HG03442 (cell line): ENCODE data around the gene LRTM1.

ENCODE experiments used
- ATAC-seq: cut with Tn5 transposase; IDR thresholded peaks from one replicate; pipeline ENCODE4 v1.9.1; 2021; ENCODE audit warnings: mild to moderate bottlenecking, moderate library complexity; ENCODE audit not compliant: unreplicated experiment

Gene LRTM1

DNA sequence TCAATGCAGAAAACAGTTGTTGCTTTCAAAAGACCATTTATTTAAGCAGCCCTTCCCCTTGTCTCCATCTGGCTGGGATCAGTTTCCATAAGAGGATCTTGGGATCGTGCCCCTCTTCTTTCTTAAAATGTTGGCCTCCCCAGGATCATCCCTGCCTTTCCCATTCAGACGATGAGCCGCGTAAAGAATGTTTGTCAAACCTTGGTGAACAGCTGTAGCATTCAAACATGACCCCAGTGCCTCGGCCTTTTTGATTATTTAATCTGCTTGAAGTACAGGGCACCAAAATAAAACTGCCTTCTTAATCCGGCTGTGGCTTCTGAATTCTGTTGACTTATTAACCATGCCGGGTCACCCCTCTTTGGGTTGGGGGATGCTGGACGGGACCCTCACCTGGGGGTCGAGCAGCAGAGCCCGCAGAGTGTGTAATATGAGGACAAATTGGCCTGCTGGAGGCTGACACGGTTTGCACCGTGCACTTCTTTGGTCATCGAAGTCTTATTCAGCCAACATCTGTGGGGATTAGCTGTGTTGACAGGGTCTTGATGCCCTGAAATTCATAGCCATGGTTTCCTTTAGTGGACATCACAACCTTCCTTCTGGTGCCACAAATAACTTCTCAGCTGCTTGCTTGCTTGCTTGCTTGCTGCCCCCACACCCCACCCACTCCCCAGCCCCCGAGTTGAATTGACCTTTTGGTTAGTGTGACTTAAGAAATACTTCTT is at the start of gene LRTM1:
Gene LRTM1, minus strand, starts transcription at position 14 of the 725 bp plus-strand sequence. CDS start 148 bp downstream, outside the sequence.
- ATAC-seq, result no peak

DNA sequence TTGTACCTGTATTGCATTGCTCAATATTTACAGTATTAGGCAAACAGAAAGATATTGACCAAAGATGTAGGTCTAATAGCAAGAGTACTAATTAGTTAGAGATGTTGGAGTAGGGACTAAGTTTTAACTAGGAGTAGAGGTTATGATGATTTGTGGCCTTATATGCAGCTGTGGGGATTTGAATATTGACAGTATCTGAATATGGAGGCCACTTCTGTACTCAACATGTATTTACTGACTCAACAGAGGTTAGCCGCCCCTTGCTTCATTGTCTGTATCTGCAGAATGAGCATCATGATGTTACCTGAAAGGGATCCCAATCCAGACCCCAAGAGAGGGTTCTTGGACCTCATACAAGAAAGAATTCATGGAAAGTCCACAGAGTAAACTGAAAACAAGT is 49.6 kb upstream of the LRTM1 start:
- no peak for ATAC-seq

DNA sequence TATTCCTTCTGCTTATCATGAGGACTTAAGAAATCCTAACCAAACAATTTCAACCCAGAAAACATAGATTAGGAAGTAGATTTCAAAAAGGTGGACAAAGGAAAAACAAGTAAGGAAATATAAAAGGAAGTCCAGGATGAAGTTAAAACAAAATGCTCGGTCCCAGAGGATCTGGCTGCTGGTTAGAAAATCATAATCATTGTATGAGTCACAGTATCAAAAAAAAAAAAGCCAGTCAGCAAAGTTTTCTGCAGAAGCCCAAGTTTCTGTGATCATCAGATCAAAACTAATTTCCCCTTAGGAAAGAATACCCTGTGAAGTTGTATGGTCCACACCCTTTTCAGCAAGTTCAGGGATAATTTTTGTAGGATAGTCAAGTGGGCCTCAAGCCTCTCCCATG is 43.0 kb upstream of the LRTM1 start:
- ATAC-seq, result no peak

DNA sequence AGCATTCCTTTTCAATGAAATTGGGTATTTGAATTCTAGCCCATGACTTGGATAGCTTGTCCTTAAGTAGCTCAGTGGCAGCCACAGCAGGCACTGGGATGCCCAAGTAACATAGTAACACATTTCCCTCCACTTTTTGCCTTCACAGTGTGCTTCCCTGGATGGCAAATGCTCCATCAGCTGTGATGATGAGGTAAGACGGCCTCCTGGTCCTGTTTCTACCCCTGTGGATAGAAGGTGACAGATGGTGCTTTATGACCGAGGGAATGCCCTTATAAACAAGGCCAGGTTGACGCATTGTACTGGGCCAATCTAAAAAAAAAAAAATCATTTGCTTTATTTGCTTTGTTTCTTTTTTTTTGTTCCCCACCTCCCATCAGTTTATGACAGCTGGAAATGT is 41.8 kb upstream of the LRTM1 start:
- no peak for ATAC-seq

DNA sequence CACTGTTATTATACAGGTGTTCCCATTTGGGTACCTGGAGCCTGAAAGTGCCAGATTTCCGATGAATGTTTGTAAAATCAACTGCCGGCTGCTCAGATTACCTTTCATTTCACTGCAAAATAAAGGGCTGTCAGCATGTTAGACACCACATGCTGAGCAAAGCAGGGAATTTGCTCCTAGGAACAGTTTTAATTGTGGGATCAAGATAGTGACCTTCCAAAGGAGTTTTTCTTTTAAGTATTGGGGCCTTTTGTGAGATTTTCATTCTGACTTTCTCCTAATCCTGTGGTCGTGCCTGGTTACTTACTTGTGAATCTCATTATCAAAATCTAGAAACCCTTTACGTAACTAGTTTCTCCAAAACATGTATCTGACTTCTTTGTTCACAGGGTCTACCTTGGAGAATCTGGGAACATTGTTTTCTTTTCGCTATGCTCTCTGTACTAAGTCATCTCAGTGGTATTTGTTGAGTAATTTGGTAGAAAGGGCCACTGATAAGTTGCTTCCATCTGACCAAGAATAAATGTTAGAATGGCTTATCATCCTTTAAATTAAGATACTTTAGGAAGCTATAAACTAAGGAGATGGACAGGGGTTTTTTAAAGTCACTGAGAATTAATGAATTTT is 40.8 kb upstream of the LRTM1 start:
- ATAC-seq, result no peak

DNA sequence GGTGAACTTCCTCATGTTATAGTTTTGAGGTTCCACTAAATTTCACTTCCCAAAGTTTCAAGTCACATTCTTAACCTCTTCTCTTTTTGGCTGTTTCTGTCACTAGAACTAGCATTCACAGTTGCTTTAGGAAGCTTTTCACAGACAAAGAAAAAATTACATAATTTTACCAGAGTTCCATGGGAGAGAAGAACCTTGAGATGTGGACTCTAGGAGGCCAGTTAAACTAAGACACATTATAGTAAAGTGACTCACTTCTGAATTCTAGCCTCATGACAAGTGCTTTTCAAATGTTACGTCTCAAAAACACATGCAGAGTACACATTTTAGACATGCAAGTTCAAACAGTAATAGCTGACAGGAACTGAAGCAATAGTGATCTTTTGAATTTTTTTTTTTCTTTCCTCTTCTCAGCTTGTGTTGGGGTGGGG is 39.9 kb upstream of the LRTM1 start:
- ATAC-seq, result no peak

DNA sequence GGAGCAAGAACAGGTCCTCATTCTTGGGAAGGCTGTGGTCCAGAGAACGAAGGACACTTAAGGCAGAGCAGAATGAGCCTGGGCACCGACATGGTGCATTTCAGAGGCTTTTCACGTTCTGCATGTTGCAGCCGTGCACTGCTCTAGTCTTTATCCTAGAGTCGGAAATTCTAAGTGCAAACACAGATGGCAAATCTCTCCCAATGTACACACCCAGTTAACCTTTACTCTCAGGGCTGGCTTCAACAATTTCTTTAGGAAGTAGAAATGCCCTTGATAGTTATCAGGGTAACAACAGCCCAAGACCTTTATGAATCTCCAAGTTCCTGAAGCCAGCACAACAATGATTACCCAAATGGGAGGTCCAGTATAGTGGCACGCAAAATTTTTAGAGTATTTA is 39.1 kb upstream of the LRTM1 start:
- no peak for ATAC-seq

DNA sequence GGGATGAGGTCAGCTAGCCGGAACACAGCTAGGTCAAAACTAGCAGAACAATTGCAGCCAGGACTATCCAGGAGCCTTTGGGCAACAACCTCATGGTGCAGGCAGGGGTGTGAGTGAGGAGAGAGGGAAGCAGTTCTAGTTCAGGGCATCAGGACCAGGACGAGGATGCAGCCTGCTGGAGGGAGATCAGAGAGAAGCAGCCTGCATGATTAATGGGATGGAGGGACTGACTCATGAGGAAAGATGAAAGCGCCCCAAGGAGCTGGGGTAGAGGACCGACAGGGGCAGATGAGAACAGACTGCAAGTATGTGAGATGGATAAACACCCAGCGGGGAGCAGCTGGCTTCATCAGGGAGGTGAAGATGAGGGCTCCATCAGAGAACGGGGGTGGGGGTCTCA is 37.9 kb upstream of the LRTM1 start:
- no peak for ATAC-seq

DNA sequence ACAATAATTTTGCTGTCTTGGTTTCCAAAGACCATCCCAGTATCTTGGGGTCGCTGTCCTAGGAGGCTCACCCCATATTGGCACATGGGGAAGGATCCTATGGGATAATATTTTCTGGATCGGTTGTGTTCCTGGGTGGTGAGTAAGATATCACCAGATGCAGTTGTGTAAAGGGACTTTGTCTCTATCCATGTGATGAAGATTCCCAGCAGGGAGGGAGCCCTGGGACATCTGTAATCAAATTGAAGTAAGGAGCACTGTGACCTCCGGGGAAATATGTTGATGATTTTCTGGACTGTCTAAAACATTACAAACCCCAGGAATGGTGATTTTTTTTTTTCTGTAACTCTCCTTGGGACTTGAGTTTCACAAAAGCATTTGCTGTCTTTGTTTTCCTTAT is 36.2 kb upstream of the LRTM1 start:
- ATAC-seq, result no peak

DNA sequence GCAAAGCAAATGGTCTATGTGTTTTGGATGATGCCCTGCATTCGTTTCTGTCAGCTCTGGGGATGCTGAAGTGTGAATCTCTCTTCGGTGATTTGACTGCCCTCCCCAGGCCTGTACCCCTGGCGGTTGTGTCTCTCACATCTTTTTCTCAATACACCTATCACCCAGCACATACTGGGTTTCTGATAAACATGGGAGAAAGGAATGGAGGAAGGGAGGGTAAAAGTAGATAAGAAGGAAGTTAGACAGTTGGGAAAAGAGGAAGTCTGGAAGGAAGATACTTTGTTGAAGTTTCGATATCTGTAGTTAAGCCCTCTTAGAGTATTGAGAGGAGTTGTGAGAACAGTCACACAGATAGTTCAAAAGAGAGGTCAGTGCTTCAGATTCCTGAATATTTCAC is 35.8 kb upstream of the LRTM1 start:
- ATAC-seq, result no peak

DNA sequence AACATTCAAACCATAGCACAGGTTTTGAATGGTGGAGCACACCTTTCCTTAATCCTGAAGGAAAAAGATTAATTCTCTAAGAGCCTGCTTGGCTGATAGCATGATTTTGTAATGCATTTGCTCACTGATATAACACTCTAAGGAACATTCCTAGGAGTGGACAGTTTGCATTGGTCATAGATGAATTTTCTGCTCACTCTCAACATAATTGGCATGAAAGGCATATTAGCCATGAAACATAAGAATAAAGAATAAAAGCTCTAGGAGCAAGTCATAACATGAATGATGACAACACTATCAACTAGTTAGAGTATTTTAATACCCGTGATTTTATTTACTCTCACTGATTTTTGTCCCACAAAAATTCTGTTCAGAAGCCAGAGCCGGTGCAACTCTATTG is 34.3 kb upstream of the LRTM1 start:
- ATAC-seq, result no peak

DNA sequence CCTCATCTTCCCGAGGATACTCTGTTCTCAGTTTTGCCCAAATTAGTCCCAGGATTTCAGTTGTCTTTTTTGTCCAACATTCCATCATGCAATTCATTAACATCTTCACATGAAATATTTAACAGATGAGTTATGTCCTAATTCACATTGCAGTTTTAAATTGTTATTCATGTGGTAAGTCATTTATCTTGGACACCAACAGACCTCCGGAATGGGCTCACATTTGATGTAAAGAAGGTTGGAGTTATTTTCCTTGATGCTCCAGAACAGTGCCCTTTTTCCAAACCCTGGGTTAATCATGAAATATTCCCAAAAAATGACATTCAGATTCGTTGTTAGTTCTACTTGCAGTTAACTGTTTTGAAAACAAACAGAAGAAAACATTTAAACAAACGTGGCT is 32.8 kb upstream of the LRTM1 start:
- no peak for ATAC-seq

DNA sequence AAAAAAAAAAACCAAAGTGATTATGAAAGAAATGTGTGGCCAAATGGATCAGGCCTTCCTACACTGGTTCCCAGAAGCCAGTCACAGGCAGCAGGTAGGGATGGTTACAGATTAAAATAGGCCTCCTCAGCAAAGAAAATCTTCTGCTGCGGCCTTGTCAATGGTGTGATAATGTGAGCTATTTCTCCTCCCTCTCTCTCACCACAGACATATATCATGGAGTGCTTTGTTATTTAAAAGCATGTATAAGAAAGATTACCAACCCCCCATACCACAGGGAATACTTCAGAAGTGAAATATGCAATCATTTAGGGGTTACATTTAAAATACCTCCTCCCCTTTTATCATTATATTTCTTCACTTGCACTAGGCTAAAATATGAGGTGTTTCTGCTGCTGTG is 32.2 kb upstream of the LRTM1 start:
- no peak for ATAC-seq

DNA sequence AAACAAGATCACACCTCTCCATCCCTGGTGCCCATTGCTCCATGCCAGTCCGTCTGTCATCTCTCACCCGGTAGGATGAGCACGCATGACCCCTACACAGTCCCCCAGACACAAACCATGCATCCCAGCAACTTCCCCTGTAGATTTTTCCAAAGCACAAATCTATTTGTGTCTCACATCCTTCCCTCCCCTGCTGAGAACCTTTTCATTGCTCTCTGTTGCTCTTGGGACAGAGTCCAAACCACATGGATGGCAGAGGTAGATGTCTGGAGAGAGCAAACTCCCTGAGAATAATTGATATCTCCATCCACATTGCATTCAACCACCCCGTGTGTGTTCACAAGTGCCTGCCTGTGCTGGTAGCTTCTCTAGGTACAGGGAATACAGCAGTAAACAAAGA is 29.9 kb upstream of the LRTM1 start:
- no peak for ATAC-seq

DNA sequence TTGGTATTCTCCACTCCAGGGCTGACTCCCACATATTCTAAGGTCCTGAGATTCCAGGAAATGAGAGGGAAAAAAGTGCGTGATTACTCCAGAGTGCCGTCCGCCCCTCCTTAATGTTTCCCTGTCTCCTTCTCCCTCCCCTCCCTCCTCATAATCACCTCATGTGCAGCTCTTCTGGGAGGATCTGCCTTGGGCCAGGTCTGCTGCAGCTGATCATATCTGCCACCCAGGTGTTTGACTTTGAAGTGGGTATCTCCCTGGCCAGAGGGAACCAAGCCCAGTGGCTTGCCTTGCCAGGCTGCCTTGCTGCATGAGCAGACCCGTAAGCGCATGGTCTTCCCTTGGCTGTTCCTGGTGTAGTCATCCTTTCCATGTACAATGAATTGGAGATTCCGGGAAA is 28.1 kb upstream of the LRTM1 start:
- ATAC-seq, result no peak

DNA sequence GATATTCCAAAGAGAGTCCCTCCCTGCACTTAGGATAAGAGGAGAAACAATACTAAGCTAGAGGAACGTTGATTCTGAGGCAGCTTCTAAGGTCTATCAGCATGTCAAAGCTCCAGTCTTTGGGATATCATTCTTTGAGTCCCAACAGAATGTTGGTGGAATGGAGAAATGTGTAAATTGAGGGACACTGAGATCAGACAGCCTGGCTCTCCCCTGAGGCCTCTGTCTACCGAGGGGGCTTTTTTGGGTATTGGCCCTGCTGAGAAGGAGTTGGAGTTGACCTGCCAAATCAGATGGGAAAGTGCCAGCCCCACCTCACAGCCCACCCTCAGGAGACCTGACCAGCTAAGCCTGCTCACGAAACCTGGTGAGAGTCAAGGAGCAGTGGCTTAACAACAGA is 27.6 kb upstream of the LRTM1 start:
- no peak for ATAC-seq

DNA sequence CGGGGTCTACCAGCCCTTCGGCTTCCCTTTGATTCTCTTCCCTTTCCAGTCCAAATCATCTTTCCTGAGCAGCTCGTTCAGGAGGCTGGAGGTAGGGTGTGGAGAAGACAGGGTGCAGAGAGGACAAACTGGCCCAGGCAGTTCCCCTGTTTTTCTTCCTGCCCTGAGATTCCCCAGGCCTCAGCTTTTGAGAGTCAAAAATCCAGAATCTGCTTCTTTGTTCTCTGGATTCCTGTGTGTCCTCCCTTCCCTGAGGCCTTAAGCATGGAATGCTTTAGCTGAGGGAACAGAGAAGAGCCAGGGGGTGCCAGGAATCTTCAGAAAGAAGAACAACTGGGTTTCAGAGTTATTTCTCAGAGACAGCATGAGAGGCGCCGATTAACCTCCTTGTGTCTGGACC is 26.7 kb upstream of the LRTM1 start:
- ATAC-seq, result no peak

DNA sequence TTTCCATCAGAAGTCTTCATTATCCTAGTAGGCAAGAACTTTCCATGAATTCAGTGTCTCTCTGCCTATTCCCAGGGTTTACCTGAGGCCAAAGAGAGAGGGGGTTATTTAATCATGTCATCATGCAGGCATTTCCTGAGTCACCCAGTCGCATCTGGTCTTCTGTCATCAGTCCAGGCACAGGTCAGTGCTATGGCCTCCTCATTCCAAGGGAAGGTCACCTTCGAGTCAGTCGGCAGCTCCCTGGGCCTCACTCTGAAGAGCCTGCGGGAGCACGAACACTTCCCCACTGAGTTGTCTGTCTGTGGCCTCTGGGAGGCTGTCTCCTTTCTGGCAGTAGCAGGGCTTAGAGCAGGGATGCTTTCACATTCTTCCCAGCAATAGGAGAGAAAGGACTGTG is 26.2 kb upstream of the LRTM1 start:
- ATAC-seq, result no peak

DNA sequence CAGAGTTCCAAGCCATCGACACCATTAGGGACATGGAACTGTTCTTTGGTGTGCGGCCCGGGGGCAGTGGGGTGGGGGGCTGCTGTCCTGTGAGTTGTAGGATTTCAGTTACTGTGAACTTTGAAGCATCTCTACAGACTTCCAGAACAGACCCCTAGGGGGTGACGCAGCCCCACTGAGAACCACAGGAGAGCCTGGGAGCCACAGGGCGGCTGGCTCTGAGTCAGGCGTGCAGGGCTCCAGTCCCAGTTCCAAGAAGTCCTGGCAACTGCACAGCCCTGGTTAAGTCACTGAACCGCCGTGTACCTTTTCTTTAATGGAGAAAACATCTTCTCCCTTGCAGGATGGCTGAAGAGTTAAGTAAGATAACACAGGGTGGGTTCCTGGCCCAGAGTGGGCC is 23.5 kb upstream of the LRTM1 start:
- ATAC-seq, result no peak

DNA sequence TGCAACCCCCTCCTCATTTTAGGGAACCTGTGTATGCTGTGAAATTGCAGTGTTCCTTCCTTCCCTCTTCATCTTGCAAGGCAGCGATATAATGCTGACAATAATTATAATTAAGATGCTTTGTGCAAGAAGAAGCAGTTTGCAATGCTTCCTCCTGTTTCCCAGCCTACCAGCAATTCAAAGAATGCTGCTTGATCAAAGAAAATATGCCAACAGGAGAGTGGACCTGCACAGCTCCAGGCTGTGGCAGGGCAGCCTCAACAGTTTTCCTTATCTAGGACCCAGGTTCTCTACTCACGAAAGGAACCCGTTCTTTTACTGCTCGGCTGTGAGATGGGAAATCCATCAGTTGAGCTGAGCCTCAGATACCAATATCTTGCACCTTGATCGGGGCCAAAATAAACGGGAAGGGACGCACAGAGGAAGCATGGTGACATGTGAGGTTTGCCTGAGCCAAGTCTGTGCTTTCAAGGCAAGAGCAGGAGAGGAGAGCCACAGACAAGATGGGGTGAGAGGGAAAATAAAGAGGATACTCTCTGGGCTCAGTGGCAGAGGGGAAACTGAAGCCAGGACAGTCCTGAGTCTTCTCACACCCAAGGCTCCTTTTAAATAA is 22.6 kb upstream of the LRTM1 start:
- ATAC-seq, result no peak

DNA sequence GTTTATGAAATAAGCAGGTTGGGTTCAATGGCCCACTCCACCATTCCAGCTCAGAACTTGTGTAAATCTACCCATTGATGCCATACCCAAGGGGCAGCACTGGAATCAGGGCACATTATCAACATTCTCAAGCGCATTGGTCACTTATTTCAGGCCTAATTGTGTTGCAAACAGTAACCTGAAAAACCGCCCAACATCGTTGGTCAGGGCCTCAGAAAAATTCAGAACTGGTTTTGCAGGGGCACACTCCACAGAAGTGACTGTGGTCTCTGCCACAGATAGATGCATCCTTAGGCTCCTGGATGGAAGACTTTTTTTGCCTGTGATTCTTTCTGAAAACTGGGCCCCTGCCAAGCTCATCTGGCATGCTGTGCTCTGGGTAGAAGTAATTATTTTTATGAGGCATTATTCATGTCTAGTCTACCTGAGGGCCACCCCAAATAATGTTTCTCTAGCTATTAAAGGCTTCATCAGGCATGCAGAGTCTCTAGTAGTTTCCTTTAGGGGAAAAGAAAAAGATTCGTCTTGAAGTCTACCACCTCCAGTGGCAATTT is 21.7 kb upstream of the LRTM1 start:
- no peak for ATAC-seq

DNA sequence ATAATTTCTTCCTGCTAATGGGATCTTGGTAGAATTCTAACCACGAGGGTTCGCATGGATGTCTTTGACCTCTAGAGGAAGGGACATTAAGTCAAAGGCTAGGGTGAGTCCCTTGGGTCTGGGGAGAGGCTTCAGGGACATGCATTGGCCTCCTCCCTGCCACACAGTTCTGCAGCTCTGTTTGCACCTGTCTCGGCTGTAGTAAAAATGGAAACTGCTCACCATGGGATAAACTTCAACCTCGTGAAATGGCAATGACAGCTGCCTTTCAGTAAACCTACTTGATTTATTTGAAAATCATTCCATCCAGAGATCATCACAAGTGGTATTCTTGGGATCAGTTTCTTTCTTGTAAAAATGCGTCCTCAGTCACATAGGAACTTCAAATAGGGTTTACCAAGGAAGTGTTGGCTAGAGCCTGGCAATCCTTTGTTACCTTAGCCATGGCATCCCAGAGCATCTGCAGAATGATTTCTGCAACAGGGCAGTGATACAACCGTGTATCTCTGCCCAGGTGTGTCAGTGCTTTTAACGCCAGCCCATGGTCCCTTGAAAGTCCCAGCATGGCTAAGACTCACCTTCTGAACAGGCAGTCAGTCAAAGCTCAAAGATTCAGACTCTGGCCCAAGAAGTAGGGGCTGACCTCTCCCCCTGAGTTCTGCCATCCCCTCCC is 14.0 kb upstream of the LRTM1 start:
- ATAC-seq, result no peak
